Islet of Langerhans (tissue), 1 donor: ENCODE results near the gene ASB11.

Experiments
- FAIRE-seq: peaks from one replicate; lab custom pipeline; 2011; peaks lifted over from hg19 to GRCh38; lab: Jason Lieb, UNC

The ASB11 gene, protein sequence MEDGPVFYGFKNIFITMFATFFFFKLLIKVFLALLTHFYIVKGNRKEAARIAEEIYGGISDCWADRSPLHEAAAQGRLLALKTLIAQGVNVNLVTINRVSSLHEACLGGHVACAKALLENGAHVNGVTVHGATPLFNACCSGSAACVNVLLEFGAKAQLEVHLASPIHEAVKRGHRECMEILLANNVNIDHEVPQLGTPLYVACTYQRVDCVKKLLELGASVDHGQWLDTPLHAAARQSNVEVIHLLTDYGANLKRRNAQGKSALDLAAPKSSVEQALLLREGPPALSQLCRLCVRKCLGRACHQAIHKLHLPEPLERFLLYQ

DNA sequence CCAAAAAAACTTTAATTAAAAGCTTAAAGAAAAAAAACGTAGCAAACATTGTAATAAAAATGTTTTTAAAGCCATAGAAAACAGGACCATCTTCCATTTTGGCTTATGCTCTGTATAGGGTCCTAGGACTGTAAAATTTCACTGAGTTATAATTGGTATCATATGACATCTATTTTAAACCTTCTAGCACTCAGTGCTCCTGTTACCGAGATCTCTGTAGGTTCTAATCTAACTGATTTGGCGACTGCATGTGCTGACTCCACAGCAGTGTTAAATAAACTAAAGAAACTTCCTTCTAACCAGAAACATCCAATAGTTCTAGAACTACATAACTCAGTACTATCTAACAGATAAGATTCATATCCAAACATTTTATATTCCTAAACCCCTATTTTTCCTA lies at the start of gene ASB11:
TSS of gene ASB11 (minus strand) at position 132 of the 400 bp plus-strand sequence. CDS start at position 97, 35 bp downstream.
- FAIRE-seq, result no peak

DNA sequence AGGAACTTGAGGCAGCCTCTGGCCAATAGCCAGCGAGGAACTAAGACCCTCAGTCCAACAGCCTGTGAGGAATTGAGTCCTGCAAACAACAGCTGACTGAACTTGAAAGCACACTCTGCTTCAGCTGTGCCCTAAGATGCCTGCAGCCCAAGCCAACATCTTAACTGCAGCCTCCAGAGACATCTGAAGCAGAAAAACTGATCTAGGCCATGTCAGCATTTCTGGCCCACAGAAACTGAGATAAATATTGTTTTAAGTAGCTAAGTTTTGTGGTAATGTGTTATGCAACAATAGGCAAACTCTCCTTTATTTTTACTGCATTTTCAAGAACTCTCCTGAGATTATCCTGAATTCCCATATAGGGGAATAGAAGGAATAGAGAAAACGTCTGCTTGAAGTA lies 44.3 kb upstream of the ASB11 start:
- FAIRE-seq, result no peak

DNA sequence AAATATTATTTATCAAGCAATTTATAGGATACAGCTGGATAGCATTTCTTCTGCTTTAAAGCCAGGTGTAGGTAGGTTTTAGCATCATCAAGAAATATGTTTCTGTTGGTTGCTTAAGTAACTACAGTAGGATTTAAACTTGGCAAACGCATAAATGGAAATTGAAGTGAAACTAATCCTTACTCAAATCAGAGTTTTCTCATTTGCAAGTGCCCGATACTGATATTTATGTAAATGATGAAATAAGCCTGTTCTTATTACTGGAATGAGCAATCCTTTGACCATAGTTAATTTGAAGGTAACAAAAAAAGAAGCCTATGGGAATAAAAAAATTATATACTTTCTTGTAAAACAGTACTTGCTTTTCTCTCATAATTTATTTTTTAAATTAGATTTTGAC lies 43.1 kb upstream of the ASB11 start:
- no peak for FAIRE-seq

DNA sequence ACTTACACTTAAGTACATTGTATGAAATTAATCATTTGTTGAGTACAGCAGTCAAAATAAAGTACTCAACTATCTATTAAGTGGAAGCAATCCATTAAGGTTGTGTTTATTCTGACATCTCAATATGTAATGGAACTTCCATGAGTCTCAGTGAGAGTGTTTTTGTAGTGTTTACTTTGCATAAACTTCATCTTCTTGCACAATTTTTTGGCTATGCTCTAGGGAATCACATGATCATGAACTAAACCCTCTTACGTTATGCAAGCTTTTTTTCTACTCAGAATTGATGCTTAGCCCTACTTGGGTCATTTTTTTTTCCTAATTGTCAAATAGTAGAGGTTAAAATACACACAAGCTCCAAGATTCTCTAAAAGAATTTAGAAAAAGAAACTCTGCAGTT lies 41.0 kb upstream of the ASB11 start:
- no peak for FAIRE-seq

DNA sequence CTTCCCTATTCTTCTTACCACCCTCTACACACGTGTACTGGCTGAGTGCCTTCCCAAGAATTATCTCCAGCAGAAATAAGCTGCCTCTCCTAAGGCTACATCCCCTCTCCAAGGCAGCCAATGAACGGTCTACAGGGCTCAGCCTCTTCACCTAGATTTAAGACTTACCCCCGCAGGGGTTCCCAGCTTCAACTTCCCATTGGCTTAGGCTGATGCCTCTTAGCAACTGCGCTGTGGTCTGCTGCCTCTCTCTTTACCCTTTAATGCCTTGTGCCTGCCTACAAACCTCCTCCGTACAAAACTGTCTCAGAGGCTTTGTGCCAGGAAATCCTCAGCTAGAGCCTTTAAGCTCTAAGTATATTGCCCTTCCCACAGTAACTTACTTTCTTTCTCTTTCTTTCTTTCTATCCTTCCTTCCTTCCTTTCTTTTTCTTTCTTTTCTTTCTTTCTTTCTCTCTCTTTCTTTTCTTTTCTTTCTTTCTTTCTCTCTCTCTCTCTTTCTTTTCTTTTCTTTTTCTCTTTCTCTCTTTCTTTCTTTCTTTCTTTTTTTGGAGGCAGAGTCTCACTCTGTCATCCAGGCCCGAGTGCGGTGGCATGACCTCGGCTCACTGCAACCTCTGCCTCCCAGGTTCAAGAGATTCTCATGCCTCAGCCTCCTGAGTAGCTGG lies 35.0 kb upstream of the ASB11 start:
- no peak for FAIRE-seq

DNA sequence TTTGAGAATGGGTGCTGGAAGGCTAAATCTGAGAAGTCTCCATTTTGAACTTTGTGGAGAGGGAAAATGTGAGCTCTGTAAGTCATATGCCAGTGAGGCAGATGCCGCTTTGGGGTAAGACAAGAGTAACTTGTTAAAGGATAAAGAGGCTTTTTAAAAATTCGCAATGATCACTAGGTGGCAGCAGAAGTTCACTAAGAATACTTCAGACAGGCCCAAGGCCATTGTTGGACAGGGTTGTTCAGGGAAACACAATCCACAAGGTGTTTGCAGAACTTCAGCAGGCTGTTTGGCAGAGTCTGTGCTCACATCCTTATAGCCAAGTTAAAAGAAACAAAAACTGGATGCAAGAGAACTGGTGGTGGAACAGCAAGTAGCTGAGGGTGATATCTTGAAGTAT lies 33.6 kb upstream of the ASB11 start:
- FAIRE-seq, result peak; percentile 99

DNA sequence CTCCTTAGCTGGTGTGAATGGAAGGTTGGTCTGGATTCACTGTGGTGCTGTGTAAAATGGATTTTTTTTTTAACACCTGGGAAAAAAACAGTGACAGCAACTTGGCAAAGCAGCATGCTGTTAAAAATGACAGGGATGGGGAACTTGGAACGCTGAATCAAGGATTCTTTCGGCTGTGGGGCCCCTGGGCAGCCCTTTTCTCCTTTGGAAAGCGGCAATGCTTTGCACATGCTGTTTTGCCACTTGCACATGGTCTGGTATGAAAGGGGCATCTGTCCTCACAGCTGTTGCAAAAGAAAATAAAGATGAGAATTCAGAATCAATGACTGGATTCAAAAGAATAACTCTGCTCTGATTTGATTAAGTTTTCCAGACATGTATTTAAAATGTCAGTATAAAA lies 30.5 kb upstream of the ASB11 start:
- no peak for FAIRE-seq

DNA sequence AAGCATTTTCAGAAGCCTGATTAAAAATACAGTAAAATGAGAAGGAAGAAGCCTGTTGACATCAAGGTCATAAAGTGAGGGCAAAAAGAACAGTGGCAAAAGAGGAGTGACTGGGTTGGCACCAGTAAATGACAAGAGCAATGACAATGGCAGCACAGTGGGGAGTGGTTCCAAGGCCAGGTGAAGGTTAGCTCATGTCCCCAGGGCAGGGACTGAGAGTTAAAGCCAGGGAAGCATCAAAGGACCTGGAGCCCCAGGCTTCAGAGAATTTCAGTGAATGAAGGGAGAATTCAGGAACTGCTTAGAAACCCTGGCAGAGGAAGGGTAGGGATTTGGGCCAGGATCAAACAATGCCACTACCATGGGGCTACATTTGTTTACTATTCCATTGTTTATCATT lies 28.7 kb upstream of the ASB11 start:
- FAIRE-seq, result no peak

DNA sequence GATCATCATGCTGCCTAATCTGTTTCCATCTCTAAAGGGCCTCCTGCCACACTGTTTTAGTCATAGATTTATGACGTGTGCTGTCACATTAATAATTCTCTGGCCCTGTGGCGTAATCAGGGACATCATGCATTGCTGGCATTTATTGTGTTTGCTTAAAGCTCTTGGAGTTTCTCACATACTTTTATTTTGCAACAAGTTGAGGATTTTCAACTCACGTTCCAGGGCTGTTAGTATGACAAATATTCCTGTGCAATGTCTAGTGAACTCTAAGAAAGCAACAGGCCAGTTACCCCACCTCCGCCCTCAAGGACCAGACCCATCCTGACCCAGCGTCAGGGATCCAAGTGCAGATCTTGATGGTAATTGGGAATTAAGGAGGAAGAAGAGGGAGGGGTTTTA lies 27.6 kb upstream of the ASB11 start:
- no peak for FAIRE-seq

DNA sequence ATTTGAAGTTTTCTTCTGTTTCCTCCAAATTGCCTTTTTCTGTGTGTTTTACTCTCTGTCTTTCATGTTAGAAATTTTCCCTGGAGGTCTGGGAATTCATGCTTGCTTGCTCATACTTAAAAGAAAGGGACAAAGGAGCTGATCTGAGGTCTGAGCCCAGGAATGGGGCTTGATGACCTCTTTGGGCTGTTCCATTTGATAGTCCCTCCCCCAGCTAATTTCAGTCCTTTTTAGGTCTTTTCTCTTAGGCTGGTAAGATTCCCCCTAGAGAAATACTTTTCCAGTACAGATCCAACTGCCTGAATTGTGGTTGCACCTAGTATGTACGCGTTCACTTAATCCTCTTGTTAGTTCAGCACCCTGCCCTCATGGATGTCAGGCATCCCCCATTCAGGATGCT lies 25.4 kb upstream of the ASB11 start:
- FAIRE-seq, result no peak

DNA sequence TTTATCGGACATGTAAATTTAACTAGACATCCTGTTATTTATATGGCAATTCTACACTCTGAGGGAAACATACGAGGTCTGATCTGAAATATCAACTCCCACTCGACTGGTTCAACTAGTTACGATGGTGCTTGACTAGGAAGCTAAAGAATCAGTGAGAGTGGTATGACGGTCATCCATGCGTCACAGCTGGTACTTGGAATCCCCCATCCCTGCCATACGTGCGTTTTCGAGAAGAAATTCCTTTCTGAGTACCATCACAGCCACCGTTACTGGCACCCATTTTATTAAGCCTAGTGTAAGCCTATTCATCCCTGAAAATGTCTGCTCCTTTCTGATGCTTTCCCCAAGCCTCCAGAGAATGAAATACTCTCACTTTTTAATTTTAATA lies 20.6 kb upstream of the ASB11 start:
- FAIRE-seq, result no peak

DNA sequence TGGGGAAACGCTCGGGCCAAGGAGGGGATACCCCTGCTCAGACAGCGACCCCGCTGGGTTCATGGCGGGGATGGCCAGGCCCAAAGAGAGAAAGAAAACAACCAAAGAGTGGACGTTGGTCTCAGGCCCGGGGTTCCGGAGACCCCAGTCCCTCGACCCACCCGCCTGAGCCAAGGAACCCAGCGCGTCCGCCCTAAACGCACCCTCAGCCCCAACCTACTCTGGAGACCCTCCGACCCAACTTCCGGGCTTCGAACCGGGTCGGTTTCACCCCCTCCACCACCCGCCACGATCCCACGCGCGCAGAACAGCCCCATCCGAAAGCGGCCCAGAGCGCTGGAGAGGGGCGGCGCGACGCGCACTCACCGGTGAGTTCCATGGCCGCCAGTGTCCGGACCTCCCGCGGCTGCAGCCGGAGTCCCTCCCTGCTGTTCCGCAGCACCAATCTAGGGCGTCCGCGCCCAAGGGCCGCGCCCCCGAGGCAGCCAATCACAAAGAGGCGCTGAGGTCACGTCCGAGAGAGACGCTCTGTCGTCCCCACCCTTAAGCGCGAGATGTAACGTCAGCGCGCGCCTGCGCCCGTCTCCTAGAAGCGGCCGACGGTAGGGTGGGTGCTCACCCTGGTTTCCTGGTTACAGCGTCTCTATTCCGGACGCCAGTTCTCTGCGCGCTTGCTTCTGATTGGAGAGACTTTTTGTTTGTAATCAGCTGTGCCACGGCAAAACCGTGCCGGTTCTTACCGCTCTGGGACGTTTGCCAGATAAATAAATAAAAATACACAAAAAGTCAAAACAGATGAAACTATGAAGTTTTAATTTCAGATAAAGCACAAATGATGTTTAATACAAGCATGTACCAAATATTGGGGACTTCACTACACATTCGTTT lies 19.9 kb upstream of the ASB11 start, which contains the start of gene PIGA:
TSS of gene PIGA (minus strand) at position 389 of the 888 bp plus-strand sequence. CDS start 3,593 bp downstream, outside the sequence.
- FAIRE-seq, result peak; percentile 94

DNA sequence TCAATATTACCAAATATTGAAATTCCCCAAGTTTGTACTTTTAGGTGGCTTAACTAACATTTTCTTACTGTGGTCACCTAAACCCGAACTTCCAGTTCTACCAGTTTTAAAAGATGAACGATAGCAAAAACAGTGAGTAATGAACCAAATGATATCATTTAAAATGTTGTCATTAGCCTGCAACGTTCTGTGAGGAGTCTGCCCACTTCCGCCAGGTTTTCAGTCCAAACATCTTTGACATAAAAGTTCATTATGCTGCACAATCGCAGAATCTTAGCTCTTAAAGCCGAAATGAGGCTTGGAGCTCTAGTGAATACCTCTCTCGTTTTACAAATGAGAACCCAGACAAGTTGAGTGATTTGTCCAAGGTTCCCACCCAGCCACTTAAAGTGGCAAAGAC lies 19.1 kb upstream of the ASB11 start:
- FAIRE-seq, result peak; percentile 79

DNA sequence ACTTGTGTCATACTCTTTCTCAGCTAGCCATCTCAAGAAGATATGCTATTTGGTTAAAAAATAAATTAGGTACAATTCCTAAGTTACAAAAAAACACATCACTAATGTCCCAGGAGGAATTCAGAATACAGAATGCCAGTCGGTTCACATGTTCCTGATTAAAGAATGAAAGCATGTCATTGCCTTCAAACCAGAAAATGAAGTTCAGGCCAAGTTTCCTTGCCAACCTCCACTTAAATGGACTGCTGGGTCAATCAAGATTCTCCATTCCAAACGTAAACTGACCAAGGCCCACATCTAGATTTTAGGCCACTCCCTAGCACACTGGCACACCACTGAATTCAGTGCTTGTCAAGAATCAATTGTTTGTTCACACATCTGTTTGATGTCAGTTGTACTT lies 13.4 kb upstream of the ASB11 start:
- FAIRE-seq, result no peak

DNA sequence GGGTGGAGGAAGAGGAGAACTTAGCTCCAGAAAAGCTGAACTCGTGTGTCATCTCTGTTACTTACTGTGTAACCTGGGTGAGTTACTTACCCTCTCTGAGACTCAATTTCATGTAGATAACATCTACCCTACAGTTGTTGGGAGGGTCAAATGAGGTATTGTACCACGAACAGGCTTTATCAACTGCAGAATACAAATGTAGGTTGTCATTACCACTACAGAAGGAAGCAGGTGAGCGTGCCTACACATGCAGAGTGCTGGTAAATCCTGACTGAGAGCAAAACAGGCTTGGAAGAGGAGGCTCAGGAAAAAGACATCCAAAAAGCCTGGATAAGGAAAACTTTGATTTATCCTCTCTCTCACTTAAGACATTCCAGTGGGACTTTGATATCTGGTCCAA lies 12.7 kb upstream of the ASB11 start:
- FAIRE-seq, result no peak

DNA sequence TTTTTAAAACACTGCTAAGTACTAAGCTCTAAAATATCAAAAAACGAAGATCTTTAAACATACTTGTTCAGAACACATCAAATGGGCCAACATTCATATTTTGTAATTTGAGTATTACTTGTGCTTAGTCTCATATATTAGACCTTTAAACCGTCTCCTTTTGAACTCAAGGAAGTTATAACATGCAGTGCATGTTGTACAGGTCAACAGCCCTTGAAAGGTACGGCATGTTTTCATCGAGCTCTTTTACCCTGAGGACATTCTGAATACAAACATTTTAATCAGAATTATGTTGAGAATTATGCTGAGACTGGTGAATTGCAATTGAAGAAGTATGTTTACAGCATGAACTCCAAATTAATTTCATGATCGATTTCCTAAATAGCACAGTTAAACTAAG lies 7.0 kb upstream of the ASB11 start:
- FAIRE-seq, result no peak

DNA sequence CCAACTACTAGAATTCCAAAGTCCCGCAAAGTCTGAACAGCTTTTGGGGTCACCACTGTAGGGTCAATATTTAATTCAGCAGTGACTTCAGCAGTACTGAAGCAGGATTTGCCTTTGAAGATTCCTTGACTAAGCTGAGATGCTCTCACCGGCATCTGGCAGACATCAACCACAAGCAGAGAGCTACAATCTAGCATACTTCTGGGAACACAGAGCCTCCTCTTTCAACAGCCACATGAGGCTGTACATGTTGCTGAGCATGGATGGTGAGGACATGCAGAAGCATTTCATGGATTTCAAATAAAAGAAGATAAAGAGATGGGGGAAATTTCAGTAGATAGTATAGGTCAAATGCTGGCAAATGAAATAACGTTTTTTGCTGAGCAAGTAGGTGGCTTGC lies 6.6 kb upstream of the ASB11 start:
- no peak for FAIRE-seq

DNA sequence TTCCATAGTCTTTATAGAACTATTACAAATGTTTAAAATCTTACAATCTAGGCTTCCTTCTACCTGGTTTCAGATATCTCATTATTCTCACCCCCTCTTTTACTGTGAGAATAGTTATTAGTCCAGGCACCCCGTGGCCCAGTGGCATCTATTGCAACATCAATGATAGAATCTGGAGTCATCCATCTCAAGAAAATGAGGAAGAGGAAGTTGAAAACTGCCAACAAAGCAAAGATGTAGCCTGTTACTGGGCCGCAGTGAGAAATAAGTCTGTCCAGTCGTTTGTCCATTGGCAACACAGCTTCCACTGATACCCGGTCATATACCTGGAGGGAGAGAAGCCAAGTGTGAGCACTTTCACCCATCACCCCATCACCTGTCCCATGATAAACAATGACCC lies 6.0 kb upstream of the ASB11 start:
- FAIRE-seq, result no peak

DNA sequence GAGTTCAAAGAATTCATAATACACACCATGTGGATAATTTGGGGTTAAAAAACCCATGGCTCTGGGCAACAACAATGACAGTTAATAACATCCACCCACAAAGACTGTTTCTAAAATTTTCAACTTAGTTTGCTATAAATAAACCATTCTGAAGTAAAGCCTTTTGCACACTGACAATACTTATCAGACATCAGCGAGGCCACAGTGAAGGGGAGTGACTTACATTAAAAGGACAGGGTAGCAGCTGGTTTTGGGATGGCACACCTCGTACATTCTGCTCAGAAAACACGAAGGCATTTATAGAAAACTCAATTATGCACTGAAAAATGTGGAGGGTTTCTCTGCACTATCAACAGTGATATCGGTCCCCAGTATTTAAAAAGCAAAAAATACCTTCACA lies 4.9 kb upstream of the ASB11 start:
- no peak for FAIRE-seq

DNA sequence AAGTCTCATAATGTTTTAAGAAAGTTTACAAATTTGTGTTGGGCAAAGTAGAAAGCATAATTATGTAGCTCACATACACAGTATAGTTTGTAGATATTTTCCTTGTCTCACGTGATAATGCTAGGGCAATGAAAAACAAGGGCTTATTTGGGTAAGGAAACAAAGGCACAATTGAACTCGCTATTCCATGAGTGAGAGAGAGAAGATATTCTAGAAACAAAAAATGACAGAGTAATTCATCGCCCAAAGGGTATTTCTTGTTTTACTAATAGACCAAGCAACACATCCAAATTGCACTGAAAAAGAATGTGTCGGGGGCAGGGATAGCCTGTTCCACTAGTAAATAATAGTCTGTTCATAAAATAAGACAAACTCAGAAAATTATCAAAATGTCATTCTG lies 3.6 kb upstream of the ASB11 start:
- no peak for FAIRE-seq

DNA sequence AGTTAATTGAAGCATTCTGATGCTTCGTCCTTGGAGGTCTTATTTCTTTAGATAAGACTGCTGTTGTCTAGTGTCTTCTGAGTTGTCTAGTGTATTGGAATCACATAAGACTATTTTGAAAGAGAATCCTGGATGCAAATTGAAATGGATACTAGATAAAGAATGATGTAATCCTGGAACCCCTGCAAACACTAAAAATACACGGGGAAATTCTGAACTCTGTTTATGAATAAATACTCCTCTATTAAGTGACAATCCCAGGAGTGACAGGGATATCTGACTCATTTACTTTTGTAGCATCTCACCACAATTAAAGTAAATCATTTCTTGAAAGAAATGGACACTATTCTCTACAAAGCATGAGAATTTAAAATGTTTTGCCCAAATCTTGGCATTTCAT lies 968 bp downstream of the ASB11 start:
- no peak for FAIRE-seq

DNA sequence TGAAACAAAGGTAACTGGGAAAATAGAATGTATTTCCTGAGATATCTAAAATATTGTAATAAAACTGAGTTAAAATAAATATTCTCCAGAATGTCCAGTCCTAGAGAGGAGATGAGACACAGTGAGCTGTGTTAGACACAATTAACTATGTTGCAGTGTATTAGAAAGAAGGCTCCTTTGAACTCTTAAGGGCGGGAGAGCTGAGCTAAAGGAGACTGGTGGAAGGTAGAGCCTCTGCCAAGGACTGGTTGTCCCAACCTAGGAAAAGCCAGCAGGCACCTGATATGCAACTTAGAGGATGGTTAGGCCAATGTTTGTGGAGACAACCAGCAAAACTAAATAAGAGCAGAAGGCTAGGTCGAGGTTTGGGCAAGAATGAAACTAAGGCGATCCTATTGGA lies 4.3 kb downstream of the ASB11 start:
- no peak for FAIRE-seq

DNA sequence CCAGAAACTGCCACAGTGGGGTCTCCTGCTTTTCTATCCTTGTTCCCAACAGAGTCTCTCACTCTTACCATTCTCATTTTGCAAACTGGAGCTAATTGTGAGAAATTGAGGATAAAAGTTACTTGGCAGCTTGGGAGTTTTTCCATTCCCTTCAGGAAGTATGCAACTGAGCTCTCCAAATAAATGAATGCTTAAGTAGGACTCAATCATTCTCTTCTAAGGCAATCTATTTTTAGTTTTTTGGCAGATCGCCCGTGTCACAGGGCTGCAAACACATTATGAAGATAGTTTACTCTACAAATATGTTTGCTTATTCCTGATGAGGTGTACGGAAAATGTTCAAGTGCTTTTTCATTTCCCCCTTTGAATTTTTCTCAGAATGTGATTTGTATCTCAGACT lies 5.3 kb downstream of the ASB11 start:
- peak; percentile 98 for FAIRE-seq
